Measurements from ENCODE around the gene ASB15. TPM values are rescaled to one million over a fixed set of nuclear protein-coding genes. Genes with fewer than 3 reads are reported as not detected.

Gene ASB15
- total and polyA plus RNA-seq, 2 of the 8 experiments (the other 6 are each of a cell fraction or from before 2014, with no cell fraction given) = not detected

GRCh38 chr7:123557398-123558288 is 44.0 kb upstream of the ASB15 start, which contains the start of gene NDUFA5 (continued):
- TF ChIP-seq CHD7 (IDR thresholded peaks at IDR 0.05; ENCODE audit: insufficient replicate concordance, low read length) (no peak), RAD21 (IDR thresholded peaks at IDR 0.05 in 1 of 2, conservative IDR thresholded peaks at IDR 0.05 in 1 of 2; ENCODE audit: low read depth in 2 of 2, low read length in 2 of 2) (no peak), CBX5 (IDR thresholded peaks at IDR 0.05; ENCODE audit: low read depth, low read length) (no peak), KDM5A (IDR thresholded peaks at IDR 0.05; ENCODE audit: low read length) (peak; percentile 87), ZNF274 (IDR thresholded peaks at IDR 0.05; ENCODE audit: borderline replicate concordance, extremely low read depth, low read length) (no peak), PHF8 (conservative IDR thresholded peaks at IDR 0.05; ENCODE audit: low read depth, low read length) (peak; percentile 80), BACH1 (IDR thresholded peaks at IDR 0.05; ENCODE audit: low read length) (no peak), FOSL1 (IDR thresholded peaks at IDR 0.05; ENCODE audit: insufficient read depth, low read depth, low read length) (no peak)
